Esophagus squamous epithelium (tissue), 4 donors: ENCODE measurements around the gene SH2D1A.

Source experiments
- POLR2A ChIP-seq, 4 donors: fragments of 450-650 bp; IDR thresholded peaks; one replicate each; pipeline ENCODE4 v1.6.1; 2017; ENCODE audit warnings: antibody characterized with exemption in 4 of 4, mild to moderate bottlenecking in 4 of 4, moderate library complexity in 3 of 4
- TF ChIP-seq, protein P1 (sequence below), 6 experiments: fragments of 450-650 bp in 4 of 6; fragments of 200-600 bp in 2 of 6; sonication (generic) in 2 of 6; IDR thresholded peaks; one replicate each; pipeline ENCODE4 v1.5.1; 2016 to 2019; ENCODE audit warnings: antibody characterized with exemption in 6 of 6, mild to moderate bottlenecking in 4 of 6, moderate library complexity in 4 of 6

- TF ChIP-seq, protein P1, sequence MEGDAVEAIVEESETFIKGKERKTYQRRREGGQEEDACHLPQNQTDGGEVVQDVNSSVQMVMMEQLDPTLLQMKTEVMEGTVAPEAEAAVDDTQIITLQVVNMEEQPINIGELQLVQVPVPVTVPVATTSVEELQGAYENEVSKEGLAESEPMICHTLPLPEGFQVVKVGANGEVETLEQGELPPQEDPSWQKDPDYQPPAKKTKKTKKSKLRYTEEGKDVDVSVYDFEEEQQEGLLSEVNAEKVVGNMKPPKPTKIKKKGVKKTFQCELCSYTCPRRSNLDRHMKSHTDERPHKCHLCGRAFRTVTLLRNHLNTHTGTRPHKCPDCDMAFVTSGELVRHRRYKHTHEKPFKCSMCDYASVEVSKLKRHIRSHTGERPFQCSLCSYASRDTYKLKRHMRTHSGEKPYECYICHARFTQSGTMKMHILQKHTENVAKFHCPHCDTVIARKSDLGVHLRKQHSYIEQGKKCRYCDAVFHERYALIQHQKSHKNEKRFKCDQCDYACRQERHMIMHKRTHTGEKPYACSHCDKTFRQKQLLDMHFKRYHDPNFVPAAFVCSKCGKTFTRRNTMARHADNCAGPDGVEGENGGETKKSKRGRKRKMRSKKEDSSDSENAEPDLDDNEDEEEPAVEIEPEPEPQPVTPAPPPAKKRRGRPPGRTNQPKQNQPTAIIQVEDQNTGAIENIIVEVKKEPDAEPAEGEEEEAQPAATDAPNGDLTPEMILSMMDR (IDR thresholded peaks at IDR 0.05), result no peak
- no peak for TF ChIP-seq POLR2A (IDR thresholded peaks at IDR 0.05)
Observed at GRCh38 chrX:124362072-124362471, 15.7 kb downstream of the SH2D1A start.
